GM23338 (cell line): ENCODE measurements around the gene SYNDIG1L. TPM values are rescaled to one million over a fixed set of nuclear protein-coding genes. Genes with fewer than 3 reads are reported as not detected.

Experiments used
- ATAC-seq: fragments of 200-7000 bp; cut with Tn5 transposase; 3 replicates; pipeline ENCODE4 v1.9.1; 2020
- DNase-seq: peaks from one replicate; pipeline ENCODE4 v3.0.0-alpha.2; 2015; ENCODE audit warnings: low spot score
- H2AFZ ChIP-seq: fragments of 200-600 bp; sonication (generic); 2 replicates; pipeline ENCODE4 v1.8.0; 2016; ENCODE audit warnings: antibody characterized with exemption, mild to moderate bottlenecking, moderate library complexity
- H3F3A ChIP-seq: fragments of 200-600 bp; sonication (generic); replicated peaks from 2 replicates; pipeline ENCODE4 v1.8.0; 2017; ENCODE audit warnings: antibody characterized with exemption, mixed run types, low read depth
- H3K27ac ChIP-seq: fragments of 200-600 bp; sonication (generic); 2 replicates; pipeline ENCODE4 v1.6.1; 2016; ENCODE audit warnings: low read depth
- H3K27me3 ChIP-seq: fragments of 200-600 bp; sonication (generic); 2 replicates; pipeline ENCODE4 v1.8.0; 2016; ENCODE audit warnings: mild to moderate bottlenecking, mixed run types, moderate library complexity; ENCODE audit not compliant: insufficient read depth
- H3K36me3 ChIP-seq: fragments of 200-600 bp; sonication (generic); 2 replicates; pipeline ENCODE4 v1.8.0; 2016; ENCODE audit warnings: mild to moderate bottlenecking; ENCODE audit not compliant: insufficient read depth
- H3K4me1 ChIP-seq: fragments of 200-600 bp; sonication (generic); 2 replicates; pipeline ENCODE4 v1.8.0; 2016; ENCODE audit warnings: mild to moderate bottlenecking, moderate library complexity; ENCODE audit not compliant: insufficient read depth
- H3K4me2 ChIP-seq: fragments of 200-600 bp; sonication (generic); 2 replicates; pipeline ENCODE4 v1.7.1; 2017; ENCODE audit warnings: mixed run types
- H3K4me3 ChIP-seq: fragments of 200-600 bp; sonication (generic); 2 replicates; pipeline ENCODE4 v1.6.1; 2016; ENCODE audit warnings: mixed run types
- H3K79me2 ChIP-seq: fragments of 200-600 bp; sonication (generic); replicated peaks from 2 replicates; pipeline ENCODE4 v1.8.0; 2017; ENCODE audit warnings: mild to moderate bottlenecking; ENCODE audit not compliant: insufficient read depth
- H3K9me2 ChIP-seq: fragments of 200-600 bp; sonication (generic); 2 replicates; pipeline ENCODE4 v1.8.0; 2017; ENCODE audit not compliant: insufficient read depth
- H4K20me1 ChIP-seq: fragments of 200-600 bp; sonication (generic); replicated peaks from 2 replicates; pipeline ENCODE4 v1.8.0; 2017; ENCODE audit warnings: mild to moderate bottlenecking; ENCODE audit not compliant: insufficient read depth
- H3K27ac Mint-ChIP-seq: 2 replicates; pipeline ENCODE4 v1.8.0; 2020; ENCODE audit warnings: inconsistent platforms, mild to moderate bottlenecking, moderate library complexity, mixed read lengths
- H3K27me3 Mint-ChIP-seq: 3 replicates; pipeline ENCODE4 v1.8.0; 2022; ENCODE audit warnings: low read depth, mild to moderate bottlenecking, moderate library complexity, mixed read lengths, inconsistent platforms; ENCODE audit not compliant: insufficient read depth, poor library complexity
- H3K36me3 Mint-ChIP-seq: 3 replicates; pipeline ENCODE4 v1.8.0; 2021; ENCODE audit warnings: low read depth, mild to moderate bottlenecking, inconsistent platforms, moderate library complexity, mixed read lengths
- H3K4me1 Mint-ChIP-seq: 3 replicates; pipeline ENCODE4 v1.8.0; 2020; ENCODE audit warnings: mild to moderate bottlenecking, inconsistent platforms, mixed read lengths
- H3K4me3 Mint-ChIP-seq: 3 replicates; pipeline ENCODE4 v1.8.0; 2021; ENCODE audit warnings: moderate library complexity, mild to moderate bottlenecking, inconsistent platforms, mixed read lengths
- H3K9me3 Mint-ChIP-seq: 3 replicates; pipeline ENCODE4 v1.8.0; 2020; ENCODE audit warnings: moderate library complexity, mild to moderate bottlenecking, inconsistent platforms, mixed read lengths
- CTCF ChIP-seq, 2 experiments: fragments of 200-600 bp in 1 of 2; sonication (generic) in 1 of 2; conservative IDR thresholded peaks; 2 replicates each; pipeline versions ENCODE4 v1.5.1 to v1.6.1; 2016 to 2017; ENCODE audit warnings: antibody characterized with exemption in 2 of 2, low read depth in 2 of 2, mild to moderate bottlenecking in 2 of 2, moderate library complexity in 1 of 2
- EZH2phosphoT487 ChIP-seq: fragments of 200-600 bp; sonication (generic); IDR thresholded peaks from one replicate; pipeline ENCODE4 v1.8.1; 2018; ENCODE audit warnings: antibody characterized with exemption; ENCODE audit not compliant: unreplicated experiment
- JUNB ChIP-seq: IDR thresholded peaks from one replicate; pipeline ENCODE4 v1.6.1; 2016; ENCODE audit warnings: antibody characterized with exemption; ENCODE audit not compliant: unreplicated experiment
- NANOG ChIP-seq: IDR thresholded peaks from 2 replicates; pipeline ENCODE4 v1.6.1; 2016; ENCODE audit warnings: antibody characterized with exemption, borderline replicate concordance
- POLR2AphosphoS5 ChIP-seq: IDR thresholded peaks from 2 replicates; pipeline ENCODE4 v1.6.1; 2016; ENCODE audit warnings: antibody characterized with exemption, low read depth
- STAT1 ChIP-seq: IDR thresholded peaks from one replicate; pipeline ENCODE4 v1.6.1; 2016; ENCODE audit warnings: antibody characterized with exemption; ENCODE audit not compliant: unreplicated experiment
- ZNF331 ChIP-seq: fragments of 250-450 bp; sonication (Bioruptor Pico); IDR thresholded peaks from 2 replicates; pipeline ENCODE4 v1.5.0; 2020; ENCODE audit warnings: low read depth, mild to moderate bottlenecking, moderate library complexity
- polyA plus RNA-seq: library from polyadenylated mRNA; unstranded; fragments of >200 nt; fragmentation: Nextera tagmentation; extraction: Ambion mirVana; gene quantifications from 2 replicates; pipeline ENCODE4 v1.2.1, GENCODE V29; 2016
- total RNA-seq: library from RNA; depleted of rRNA; stranded (reverse); fragments of >200 nt; shearing (Covaris generic); gene quantifications from 2 replicates; pipeline ENCODE4 v1.2.3, GENCODE V29; 2014
- TF ChIP-seq, protein P1 (sequence below): fragments of 250-450 bp; sonication (Bioruptor Pico); IDR thresholded peaks from 2 replicates; pipeline ENCODE4 v1.5.0; 2020; ENCODE audit warnings: mild to moderate bottlenecking, moderate library complexity

Gene SYNDIG1L
- total and polyA plus RNA-seq, 2 experiments from 2014 or later, result 0.65 to 2.1 TPM

- TF ChIP-seq, protein P1, sequence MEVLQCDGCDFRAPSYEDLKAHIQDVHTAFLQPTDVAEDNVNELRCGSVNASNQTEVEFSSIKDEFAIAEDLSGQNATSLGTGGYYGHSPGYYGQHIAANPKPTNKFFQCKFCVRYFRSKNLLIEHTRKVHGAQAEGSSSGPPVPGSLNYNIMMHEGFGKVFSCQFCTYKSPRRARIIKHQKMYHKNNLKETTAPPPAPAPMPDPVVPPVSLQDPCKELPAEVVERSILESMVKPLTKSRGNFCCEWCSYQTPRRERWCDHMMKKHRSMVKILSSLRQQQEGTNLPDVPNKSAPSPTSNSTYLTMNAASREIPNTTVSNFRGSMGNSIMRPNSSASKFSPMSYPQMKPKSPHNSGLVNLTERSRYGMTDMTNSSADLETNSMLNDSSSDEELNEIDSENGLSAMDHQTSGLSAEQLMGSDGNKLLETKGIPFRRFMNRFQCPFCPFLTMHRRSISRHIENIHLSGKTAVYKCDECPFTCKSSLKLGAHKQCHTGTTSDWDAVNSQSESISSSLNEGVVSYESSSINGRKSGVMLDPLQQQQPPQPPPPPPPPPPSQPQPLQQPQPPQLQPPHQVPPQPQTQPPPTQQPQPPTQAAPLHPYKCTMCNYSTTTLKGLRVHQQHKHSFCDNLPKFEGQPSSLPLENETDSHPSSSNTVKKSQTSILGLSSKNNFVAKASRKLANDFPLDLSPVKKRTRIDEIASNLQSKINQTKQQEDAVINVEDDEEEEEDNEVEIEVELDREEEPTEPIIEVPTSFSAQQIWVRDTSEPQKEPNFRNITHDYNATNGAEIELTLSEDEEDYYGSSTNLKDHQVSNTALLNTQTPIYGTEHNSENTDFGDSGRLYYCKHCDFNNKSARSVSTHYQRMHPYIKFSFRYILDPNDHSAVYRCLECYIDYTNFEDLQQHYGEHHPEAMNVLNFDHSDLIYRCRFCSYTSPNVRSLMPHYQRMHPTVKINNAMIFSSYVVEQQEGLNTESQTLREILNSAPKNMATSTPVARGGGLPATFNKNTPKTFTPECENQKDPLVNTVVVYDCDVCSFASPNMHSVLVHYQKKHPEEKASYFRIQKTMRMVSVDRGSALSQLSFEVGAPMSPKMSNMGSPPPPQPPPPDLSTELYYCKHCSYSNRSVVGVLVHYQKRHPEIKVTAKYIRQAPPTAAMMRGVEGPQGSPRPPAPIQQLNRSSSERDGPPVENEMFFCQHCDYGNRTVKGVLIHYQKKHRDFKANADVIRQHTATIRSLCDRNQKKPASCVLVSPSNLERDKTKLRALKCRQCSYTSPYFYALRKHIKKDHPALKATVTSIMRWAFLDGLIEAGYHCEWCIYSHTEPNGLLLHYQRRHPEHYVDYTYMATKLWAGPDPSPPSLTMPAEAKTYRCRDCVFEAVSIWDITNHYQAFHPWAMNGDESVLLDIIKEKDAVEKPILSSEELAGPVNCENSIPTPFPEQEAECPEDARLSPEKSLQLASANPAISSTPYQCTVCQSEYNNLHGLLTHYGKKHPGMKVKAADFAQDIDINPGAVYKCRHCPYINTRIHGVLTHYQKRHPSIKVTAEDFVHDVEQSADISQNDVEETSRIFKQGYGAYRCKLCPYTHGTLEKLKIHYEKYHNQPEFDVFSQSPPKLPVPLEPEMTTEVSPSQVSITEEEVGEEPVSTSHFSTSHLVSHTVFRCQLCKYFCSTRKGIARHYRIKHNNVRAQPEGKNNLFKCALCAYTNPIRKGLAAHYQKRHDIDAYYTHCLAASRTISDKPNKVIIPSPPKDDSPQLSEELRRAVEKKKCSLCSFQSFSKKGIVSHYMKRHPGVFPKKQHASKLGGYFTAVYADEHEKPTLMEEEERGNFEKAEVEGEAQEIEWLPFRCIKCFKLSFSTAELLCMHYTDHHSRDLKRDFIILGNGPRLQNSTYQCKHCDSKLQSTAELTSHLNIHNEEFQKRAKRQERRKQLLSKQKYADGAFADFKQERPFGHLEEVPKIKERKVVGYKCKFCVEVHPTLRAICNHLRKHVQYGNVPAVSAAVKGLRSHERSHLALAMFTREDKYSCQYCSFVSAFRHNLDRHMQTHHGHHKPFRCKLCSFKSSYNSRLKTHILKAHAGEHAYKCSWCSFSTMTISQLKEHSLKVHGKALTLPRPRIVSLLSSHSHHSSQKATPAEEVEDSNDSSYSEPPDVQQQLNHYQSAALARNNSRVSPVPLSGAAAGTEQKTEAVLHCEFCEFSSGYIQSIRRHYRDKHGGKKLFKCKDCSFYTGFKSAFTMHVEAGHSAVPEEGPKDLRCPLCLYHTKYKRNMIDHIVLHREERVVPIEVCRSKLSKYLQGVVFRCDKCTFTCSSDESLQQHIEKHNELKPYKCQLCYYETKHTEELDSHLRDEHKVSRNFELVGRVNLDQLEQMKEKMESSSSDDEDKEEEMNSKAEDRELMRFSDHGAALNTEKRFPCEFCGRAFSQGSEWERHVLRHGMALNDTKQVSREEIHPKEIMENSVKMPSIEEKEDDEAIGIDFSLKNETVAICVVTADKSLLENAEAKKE (CRISPR knock-in tag), result no peak
- TF ChIP-seq ZNF331 (CRISPR knock-in tag) (no peak), NANOG (no peak), EZH2phosphoT487 (no peak)
Observed at GRCh38 chr14:74442757-74443156, 16.7 kb upstream of the SYNDIG1L start (continued).

DNA sequence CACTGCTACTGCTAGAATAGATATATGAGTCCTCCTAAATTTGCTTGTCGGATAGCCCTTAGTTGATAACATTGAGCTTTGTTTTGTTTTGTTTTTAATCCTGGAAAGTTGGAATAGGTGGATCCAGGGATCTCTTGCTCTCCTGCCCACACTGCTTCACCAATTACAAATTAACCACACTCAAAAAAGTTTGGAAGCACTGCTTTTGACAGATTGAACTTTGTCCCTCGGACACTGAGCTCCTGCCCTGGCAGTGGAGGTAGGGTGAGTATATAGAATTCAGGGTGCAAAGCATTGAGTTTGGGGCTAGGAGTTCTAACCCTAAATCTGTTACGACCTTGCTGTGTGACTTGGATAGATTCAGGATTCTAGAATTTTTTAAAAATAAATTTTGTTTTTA is 15.1 kb upstream of the SYNDIG1L start:
- H3K27me3 ChIP-seq, result no peaks in the 10 kb centered on the region
- H3K36me3 ChIP-seq, result no peaks in the 10 kb centered on the region
- no peaks in the 10 kb centered on the region for H3K79me2 ChIP-seq
- ATAC-seq (no peak), DNase-seq (no peak)
- no peaks in the 10 kb centered on the region for H3K9me2 ChIP-seq
- H3K27ac ChIP-seq, result no peak overlapping the region
- Mint-ChIP-seq H3K9me3 (no peaks in the 10 kb centered on the region), H3K27ac (no peak overlapping the region), H3K36me3 (no peaks in the 10 kb centered on the region), H3K4me1 (peaks cover 35% of the 10 kb centered on the region), H3K4me3 (no peak overlapping the region), H3K27me3 (peaks cover 5% of the 10 kb centered on the region)
- H2AFZ ChIP-seq, result no peak overlapping the region
- H3K4me3 ChIP-seq, result no peak overlapping the region
- no peak overlapping the region for H3K4me2 ChIP-seq
- H3F3A ChIP-seq, result peaks cover 2% of the 10 kb centered on the region; the same call in 1 of the 2 replicates
- no peak for TF ChIP-seq CTCF (conservative IDR thresholded peaks at IDR 0.05; ENCODE audit: low read depth in 2 of 2)
- TF ChIP-seq NANOG, result no peak
- no peak for TF ChIP-seq JUNB
- TF ChIP-seq POLR2AphosphoS5, result no peak
- TF ChIP-seq STAT1, result no peak
- H4K20me1 ChIP-seq, result no peaks in the 10 kb centered on the region
- H3K4me1 ChIP-seq, result peaks cover 31% of the 10 kb centered on the region
